GM12875 (cell line): ENCODE measurements around the gene LRRC75A.
"Not testable (repeated sequence)": the region's sequence is repeated elsewhere in the genome, so short reads cannot be mapped to it uniquely, and the experiment has no call there.

Experiments used
- H3K4me3 ChIP-seq: one replicate; pipeline ENCODE4 v1.5.1; 2011; ENCODE audit warnings: low read depth, low read length, control low read depth
- TF ChIP-seq, protein P1 (sequence below): IDR thresholded peaks from 2 replicates; pipeline ENCODE4 v1.5.1; 2011; ENCODE audit warnings: low read depth, mild to moderate bottlenecking, control low read depth, inconsistent platforms, low read length, moderate library complexity, borderline replicate concordance; ENCODE audit not compliant: insufficient read depth

The LRRC75A gene

DNA sequence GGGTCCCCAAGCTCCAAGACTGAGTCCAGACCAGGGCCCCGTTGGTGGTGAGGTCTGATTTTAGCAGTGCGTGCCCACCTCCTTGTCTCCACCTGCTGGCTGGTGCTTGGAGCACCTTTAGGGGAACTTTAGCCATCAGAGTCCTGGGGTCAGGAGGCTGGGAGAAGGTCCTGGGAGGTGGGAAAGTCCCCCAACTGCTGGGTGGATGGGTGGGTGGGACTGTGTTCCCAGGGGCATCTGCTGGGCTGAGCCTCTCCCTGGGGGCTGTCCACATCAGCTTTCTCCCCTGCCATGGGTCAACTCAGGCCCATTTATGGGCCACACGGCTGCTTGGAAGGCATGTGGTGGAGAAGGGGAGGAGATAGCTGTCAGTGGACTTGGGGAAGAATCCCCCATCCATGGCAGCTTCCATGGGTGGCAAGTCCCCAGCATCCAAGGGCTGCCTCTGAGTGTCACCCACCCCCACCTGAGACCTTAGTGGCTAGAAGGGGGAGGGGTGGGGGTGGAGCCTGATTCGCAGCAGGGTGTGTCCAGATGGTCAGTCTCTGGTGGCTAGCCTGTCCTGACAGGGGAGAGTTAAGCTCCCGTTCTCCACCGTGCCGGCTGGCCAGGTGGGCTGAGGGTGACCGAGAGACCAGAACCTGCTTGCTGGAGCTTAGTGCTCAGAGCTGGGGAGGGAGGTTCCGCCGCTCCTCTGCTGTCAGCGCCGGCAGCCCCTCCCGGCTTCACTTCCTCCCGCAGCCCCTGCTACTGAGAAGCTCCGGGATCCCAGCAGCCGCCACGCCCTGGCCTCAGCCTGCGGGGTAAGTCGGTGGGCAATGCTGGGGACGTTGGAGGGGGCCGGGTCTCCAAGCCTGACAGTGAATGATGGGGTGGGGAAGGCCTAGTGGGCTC, 76.7 kb downstream of the LRRC75A start, which contains the start of gene TRPV2:
TRPV2 (plus strand) TSS at position 541 of the 894 bp plus-strand sequence. CDS start 2,098 bp downstream, outside the sequence.
- H3K4me3 ChIP-seq, result peak within 1 kb of the TSS; percentile 81
- TF ChIP-seq, protein P1, sequence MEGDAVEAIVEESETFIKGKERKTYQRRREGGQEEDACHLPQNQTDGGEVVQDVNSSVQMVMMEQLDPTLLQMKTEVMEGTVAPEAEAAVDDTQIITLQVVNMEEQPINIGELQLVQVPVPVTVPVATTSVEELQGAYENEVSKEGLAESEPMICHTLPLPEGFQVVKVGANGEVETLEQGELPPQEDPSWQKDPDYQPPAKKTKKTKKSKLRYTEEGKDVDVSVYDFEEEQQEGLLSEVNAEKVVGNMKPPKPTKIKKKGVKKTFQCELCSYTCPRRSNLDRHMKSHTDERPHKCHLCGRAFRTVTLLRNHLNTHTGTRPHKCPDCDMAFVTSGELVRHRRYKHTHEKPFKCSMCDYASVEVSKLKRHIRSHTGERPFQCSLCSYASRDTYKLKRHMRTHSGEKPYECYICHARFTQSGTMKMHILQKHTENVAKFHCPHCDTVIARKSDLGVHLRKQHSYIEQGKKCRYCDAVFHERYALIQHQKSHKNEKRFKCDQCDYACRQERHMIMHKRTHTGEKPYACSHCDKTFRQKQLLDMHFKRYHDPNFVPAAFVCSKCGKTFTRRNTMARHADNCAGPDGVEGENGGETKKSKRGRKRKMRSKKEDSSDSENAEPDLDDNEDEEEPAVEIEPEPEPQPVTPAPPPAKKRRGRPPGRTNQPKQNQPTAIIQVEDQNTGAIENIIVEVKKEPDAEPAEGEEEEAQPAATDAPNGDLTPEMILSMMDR, result peak; percentile 90

DNA sequence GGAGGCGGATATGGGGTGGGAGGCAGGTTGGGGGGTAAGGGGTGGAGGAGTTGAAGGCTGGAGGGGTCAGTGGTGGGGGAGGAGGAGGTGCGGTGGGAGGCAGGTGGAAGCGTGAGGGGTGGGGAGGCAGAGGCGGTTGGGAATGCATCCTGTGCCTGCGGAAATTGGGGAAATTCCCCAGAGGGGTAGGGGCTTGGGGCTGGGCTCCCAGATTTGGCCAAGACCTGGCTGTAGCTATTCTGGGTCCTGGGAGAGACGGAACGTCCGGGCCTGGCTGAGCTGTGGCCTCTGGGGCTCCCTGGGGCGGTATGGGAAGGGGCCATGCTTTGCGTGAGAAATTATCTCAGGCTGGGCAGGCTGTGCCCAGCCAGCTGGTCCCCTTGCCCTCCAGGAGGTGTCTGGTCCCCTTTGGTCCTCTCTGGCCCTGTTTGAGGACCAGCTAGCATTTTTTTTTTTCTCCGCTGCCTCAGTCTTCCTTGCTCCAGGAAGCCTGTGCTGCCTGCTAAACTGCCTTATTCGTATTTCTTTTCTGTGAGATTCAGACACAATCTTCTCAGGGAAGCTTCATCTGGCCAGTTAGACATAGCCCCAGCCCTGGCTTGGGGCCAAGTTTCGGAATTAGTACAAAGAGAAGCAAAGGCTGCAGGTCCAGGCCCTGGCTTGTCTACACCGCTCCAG, 83.9 kb downstream of the LRRC75A start:
- H3K4me3 ChIP-seq, result peak overlapping the region; percentile 39

DNA sequence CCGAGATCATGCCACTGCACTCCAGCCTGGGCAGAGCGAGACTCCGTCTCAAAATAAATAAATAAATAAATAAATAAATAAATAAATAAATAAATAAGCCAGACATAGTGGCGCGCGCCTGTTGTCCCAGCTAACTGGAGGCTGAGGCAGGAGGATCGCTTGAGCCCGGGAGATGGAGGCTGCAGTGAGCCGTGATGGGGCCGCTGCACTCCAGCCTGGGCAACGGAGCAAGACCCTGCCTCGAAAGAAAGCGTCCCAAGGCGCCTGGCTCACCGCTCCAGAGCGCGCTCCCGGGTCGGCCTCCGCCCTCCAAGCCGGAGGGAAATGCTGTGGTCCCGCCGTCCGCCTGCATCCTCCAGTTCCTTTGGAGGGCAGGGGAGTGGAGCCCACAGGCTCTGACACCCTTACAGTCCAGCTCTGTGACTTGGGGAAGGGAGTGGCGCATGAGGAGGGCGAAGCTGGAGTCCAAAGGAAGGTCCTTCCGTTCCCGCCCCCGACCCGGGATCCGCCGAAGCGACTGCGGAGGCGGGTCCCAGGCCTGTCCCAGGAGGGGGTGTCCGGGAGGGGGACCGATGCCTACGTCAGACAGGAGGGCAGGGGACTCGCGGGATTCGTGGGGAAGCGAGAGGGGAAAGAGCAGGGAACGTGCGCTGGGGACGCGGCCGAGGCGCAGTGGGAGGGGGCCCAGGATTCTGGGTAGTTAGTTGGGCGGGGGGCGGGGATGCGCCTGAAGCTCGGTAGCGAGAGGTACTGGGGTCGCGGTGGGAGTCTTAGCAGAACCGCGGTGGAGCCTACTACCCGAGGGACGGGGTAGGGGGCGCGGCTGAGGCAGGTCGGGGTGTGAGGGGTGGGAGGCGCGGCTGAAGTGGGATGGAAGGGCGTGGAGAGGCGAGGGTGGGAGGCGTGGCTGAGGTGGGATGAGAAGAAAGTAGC, 85.0 kb downstream of the LRRC75A start:
- TF ChIP-seq, protein P1, result 0 out of 2 replicates have a peak, but pooled peaks have one; percentile 22
- H3K4me3 ChIP-seq, result peak overlapping the region; percentile 66

More for the DNA sequence above, 83.9 kb downstream of the LRRC75A start:
- TF ChIP-seq, protein P1, result no peak

DNA sequence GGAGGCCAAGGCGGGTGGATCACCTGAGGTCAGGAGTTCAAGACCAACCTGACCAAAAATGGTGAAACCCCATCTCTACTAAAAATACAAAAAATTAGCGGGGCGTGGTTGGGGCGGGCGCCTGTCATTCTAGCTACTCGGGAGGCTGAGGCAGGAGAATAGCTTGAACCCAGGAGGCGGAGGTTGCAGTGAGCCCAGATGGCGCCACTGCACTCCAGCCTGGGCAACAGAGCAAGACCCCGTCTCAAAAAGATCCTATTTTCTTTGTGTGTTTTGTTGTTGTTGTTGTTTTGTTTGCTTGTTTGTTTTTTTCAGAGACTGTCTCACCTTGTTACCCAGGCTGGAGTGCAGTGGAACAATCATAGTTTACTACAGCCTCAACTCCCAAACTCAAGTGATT, 88.1 kb downstream of the LRRC75A start:
- not testable (repeated sequence) for H3K4me3 ChIP-seq

DNA sequence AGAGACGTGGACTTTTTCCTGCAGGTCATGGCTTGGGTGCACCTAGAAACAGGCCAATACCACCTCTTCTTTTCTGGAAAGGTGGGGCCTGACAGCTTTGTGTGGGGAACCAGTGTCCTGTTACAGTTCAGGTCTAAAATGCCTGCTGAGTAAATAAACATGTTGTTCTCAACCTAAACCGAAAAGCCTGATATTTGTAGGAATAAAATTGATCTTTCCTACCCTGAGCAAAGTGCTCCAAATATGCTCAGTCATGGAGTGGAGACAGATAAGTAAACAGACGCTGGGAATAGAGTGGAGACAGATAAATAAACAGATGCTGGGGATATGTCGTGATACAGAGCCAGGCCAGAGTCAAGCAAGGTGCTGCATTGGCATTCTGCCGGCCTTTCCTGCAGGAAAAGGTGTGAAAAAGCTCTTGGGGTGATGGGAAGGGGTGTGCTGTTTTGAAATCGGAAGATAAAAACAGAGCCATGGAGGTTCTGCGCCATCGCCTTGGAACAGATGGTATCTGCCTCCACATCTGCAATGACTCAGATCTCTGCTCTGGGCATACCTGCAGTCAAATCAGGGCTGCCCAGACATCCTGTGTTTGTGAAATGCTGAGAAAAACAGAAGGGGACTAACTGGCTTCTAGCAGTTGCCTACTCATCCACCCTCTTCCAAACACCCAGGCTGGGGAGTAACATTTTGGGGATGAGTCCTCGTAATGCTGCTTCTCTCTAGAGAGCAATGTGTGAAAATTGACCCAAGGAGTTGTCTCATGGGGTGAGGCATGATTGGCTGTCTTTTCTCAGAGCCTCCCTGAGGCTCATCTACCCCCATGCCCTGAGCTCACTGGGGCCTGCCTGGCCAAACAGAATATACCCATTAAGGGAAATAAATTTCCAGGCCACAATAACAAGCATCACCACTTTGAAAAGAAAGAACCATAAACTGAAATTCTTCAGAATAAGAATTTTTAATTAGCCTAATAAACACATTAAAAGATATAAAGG, 93.4 kb downstream of the LRRC75A start:
- TF ChIP-seq, protein P1, result no peak
- no peak overlapping the region for H3K4me3 ChIP-seq

DNA sequence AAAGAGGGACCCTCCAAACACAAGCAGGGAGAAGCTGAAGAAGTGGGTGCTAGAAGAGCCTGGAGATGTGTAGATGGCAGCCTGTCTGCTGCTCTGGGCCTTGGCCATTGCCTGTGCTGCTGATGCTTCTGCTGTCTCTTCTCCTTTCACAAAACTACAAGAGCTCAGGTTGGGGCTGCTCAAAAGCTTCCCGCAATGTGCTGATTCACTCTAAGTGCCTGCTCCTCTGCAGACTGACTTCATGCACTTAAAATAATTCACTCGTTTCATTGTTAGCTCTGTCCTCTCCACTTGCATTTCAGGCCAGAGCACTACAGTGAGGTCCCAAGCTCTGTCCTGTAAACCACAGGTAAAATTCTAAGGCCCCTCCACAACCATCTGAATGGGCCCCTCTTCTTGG, 95.3 kb downstream of the LRRC75A start:
- H3K4me3 ChIP-seq, result not testable (repeated sequence)

DNA sequence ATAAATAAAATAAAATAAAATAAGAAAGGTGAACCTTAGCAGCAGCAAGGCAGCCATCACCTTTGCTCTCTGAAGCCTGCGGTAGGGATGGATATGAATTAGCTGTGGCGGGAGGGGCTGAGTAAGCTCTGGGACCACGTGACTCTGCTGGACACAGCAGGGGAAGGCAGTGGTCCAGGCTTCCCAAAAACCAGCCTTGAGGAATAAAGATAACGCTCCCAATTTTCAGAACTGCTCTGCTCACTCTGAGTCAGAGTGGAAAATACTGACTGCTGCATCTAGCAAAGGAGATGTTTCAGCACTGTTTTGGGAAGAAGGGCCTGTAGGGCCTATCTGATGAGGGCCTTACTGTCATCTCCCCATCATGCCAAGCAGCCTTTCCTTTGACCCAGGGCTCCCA, 96.1 kb downstream of the LRRC75A start:
- not testable (repeated sequence) for H3K4me3 ChIP-seq

DNA sequence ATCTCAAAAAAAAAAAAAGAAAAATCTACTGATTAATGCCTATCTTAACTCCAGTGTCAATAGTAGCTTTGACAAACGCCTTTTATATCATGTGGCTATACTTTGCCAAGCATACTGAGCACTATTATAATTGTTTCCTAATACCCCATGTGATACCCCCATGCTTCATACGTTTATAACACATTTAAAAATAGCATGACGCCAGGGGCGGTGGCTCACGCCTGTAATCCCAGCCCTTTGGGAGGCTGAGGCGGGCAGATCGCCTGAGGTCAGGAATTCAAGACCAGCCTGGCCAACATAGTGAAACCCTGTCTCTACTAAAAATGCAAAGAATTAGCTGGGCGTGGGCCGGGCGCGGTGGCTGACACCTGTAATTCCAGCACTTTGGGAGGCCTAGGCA, 99.5 kb downstream of the LRRC75A start:
- not testable (repeated sequence) for H3K4me3 ChIP-seq
